NCI-H82 treated with DMSO at 0.1 percent for 48 hours (cell line): ENCODE data around the gene CTDSP2.
"Not testable (repeated sequence)": the region's sequence is repeated elsewhere in the genome, so short reads cannot be mapped to it uniquely, and the experiment has no call there.

ENCODE experiments used
- DNase-seq: peaks from one replicate; lab custom pipeline; 2025; ENCODE audit not compliant: unreplicated experiment; lab: John Stamatoyannopoulos, UW

CTDSP2 gene

GRCh38 chr12:57783861-57784260, 62.7 kb downstream of the CTDSP2 start:
- no peak for DNase-seq

GRCh38 chr12:57783466-57783801, 63.1 kb downstream of the CTDSP2 start:
- no peak for DNase-seq

- peak; percentile 79 for DNase-seq
Observed at GRCh38 chr12:57782608-57783465, 63.7 kb downstream of the CTDSP2 start, which contains the start of gene TSFM. Gene TSFM, plus strand, starts transcription at chr12:57782787. Its CDS starts 15 bp downstream, at chr12:57782802.

- no peak for DNase-seq
Observed at GRCh38 chr12:57782243-57782607, 64.3 kb downstream of the CTDSP2 start.

GRCh38 chr12:57781801-57782200, 64.7 kb downstream of the CTDSP2 start:
- no peak for DNase-seq

GRCh38 chr12:57781244-57781643, 65.3 kb downstream of the CTDSP2 start:
- no peak for DNase-seq

- no peak for DNase-seq
Observed at GRCh38 chr12:57780284-57780897, 66.1 kb downstream of the CTDSP2 start.

GRCh38 chr12:57779736-57780135, 66.8 kb downstream of the CTDSP2 start:
- DNase-seq, result no peak

- DNase-seq, result no peak
Observed at GRCh38 chr12:57777911-57778310, 68.6 kb downstream of the CTDSP2 start.

- DNase-seq, result no peak
Observed at GRCh38 chr12:57777367-57777766, 69.2 kb downstream of the CTDSP2 start.

GRCh38 chr12:57776247-57776587, 70.3 kb downstream of the CTDSP2 start:
- DNase-seq, result no peak

- DNase-seq, result no peak
Observed at GRCh38 chr12:57775563-57776246, 70.8 kb downstream of the CTDSP2 start.

GRCh38 chr12:57775044-57775443, 71.5 kb downstream of the CTDSP2 start:
- no peak for DNase-seq

GRCh38 chr12:57774634-57775033, 71.9 kb downstream of the CTDSP2 start:
- not testable (repeated sequence) for DNase-seq

- DNase-seq, result peak; percentile 53
Observed at GRCh38 chr12:57772429-57773322, 73.9 kb downstream of the CTDSP2 start, which contains the start of gene EEF1AKMT3. Gene EEF1AKMT3, plus strand, starts transcription at chr12:57772614. Its CDS starts 111 bp downstream, at chr12:57772725.

GRCh38 chr12:57771873-57772428, 74.6 kb downstream of the CTDSP2 start, which contains the start of gene METTL1:
Gene METTL1, minus strand, starts transcription at chr12:57772105. Its CDS starts 22 bp downstream, at chr12:57772083.
- peak; percentile 86 for DNase-seq

GRCh38 chr12:57771236-57771872, 75.2 kb downstream of the CTDSP2 start:
- DNase-seq, result peak; percentile 92

GRCh38 chr12:57770734-57771133, 75.8 kb downstream of the CTDSP2 start:
- DNase-seq, result no peak
